DMS53 (cell line): ENCODE measurements around the gene ASB15.

ENCODE experiments used
- DNase-seq: peaks from one replicate; lab custom pipeline; 2025; lab: John Stamatoyannopoulos, UW

ASB15 gene

GRCh38 chr7:123663200-123663599 is 61.6 kb downstream of the ASB15 start:
- DNase-seq: no peak

- no peak for DNase-seq
These were observed 63.5 kb downstream of the ASB15 start for GRCh38 chr7:123665157-123665556.

- no peak for DNase-seq
These were observed 64.3 kb downstream of the ASB15 start for GRCh38 chr7:123665896-123666295.

- DNase-seq: no peak
These were observed 64.9 kb downstream of the ASB15 start for GRCh38 chr7:123666492-123666891.

- DNase-seq: no peak
These were observed 67.9 kb downstream of the ASB15 start for GRCh38 chr7:123669485-123669884.

- no peak for DNase-seq
These were observed 71.6 kb downstream of the ASB15 start for GRCh38 chr7:123673137-123673732.

- no peak for DNase-seq
These were observed 72.3 kb downstream of the ASB15 start for GRCh38 chr7:123673752-123674398.

- no peak for DNase-seq
These were observed 73.0 kb downstream of the ASB15 start for GRCh38 chr7:123674399-123675180.

GRCh38 chr7:123675181-123675473 is 73.5 kb downstream of the ASB15 start:
- no peak for DNase-seq

- DNase-seq: no peak
These were observed 75.6 kb downstream of the ASB15 start for GRCh38 chr7:123677061-123677715.

- DNase-seq: no peak
These were observed 78.0 kb downstream of the ASB15 start for GRCh38 chr7:123679614-123680013.

- no peak for DNase-seq
These were observed 79.0 kb downstream of the ASB15 start for GRCh38 chr7:123680580-123680979.

- DNase-seq: no peak
These were observed 79.9 kb downstream of the ASB15 start for GRCh38 chr7:123681561-123681960.

GRCh38 chr7:123682690-123683089 is 81.1 kb downstream of the ASB15 start:
- peak; percentile 71 for DNase-seq

GRCh38 chr7:123687161-123687560 is 85.5 kb downstream of the ASB15 start:
- no peak for DNase-seq

- no peak for DNase-seq
These were observed 86.1 kb downstream of the ASB15 start for GRCh38 chr7:123687727-123688126.
